Neuronal stem cell (in vitro differentiated cells): Measurements from ENCODE around the gene DHRS13.

Experiments
- DNase-seq: peaks from one replicate; pipeline ENCODE4 v3.0.0-alpha.2; 2013; ENCODE audit warnings: low spot score
- H2AFZ ChIP-seq: one replicate; pipeline ENCODE4 v1.6.1; 2013; ENCODE audit warnings: mild to moderate bottlenecking, low read length, inconsistent platforms
- H2AK5ac ChIP-seq: 2 replicates; pipeline ENCODE4 v1.6.1; 2013; ENCODE audit warnings: low read depth, mild to moderate bottlenecking, inconsistent platforms, low read length, moderate library complexity, mixed read lengths
- H2BK120ac ChIP-seq: 2 replicates; pipeline ENCODE4 v1.6.1; 2013; ENCODE audit warnings: low read depth, mild to moderate bottlenecking, inconsistent platforms, low read length, moderate library complexity, mixed read lengths
- H2BK12ac ChIP-seq: one replicate; pipeline ENCODE4 v1.6.1; 2013; ENCODE audit warnings: low read length, inconsistent platforms
- H2BK15ac ChIP-seq: 2 replicates; pipeline ENCODE4 v1.6.1; 2013; ENCODE audit warnings: mild to moderate bottlenecking, low read length, inconsistent platforms, mixed read lengths
- H2BK5ac ChIP-seq: one replicate; pipeline ENCODE4 v1.6.1; 2013; ENCODE audit warnings: inconsistent platforms, mild to moderate bottlenecking, low read length, moderate library complexity
- H3K14ac ChIP-seq: one replicate; pipeline ENCODE4 v1.6.1; 2013; ENCODE audit warnings: low read length, inconsistent platforms
- H3K18ac ChIP-seq: 2 replicates; pipeline ENCODE4 v1.6.1; 2013; ENCODE audit warnings: low read length, inconsistent platforms
- H3K23ac ChIP-seq: 2 replicates; pipeline ENCODE4 v1.6.1; 2013; ENCODE audit warnings: low read depth, mild to moderate bottlenecking, mixed read lengths, low read length, inconsistent platforms; ENCODE audit not compliant: poor library complexity
- H3K27ac ChIP-seq: replicated peaks from 3 replicates; pipeline ENCODE4 v1.5.1; 2013; ENCODE audit warnings: low read length, inconsistent platforms
- H3K27me3 ChIP-seq, 3 experiments: 2 replicates each; pipeline ENCODE4 v1.6.1; 2013; ENCODE audit warnings: low read length in 3 of 3, mild to moderate bottlenecking in 2 of 3, inconsistent platforms in 1 of 3, low read depth in 1 of 3, mixed read lengths in 1 of 3, moderate library complexity in 1 of 3; ENCODE audit not compliant: control insufficient read depth in 3 of 3, insufficient read depth in 3 of 3
- H3K36me3 ChIP-seq, 2 donors: replicated peaks in 1 of 2; 2 replicates each; pipeline ENCODE4 v1.6.1; 2013; ENCODE audit warnings: low read length in 2 of 2; ENCODE audit not compliant: control insufficient read depth in 2 of 2, insufficient read depth in 2 of 2
- H3K4ac ChIP-seq: 2 replicates; pipeline ENCODE4 v1.6.1; 2013; ENCODE audit warnings: inconsistent platforms, mild to moderate bottlenecking, low read length, moderate library complexity
- H3K4me1 ChIP-seq, 2 donors: 1 replicate in 1 of 2; 2 replicates in 1 of 2; pipeline ENCODE4 v1.6.1; 2013; ENCODE audit warnings: low read length in 2 of 2, low read depth in 1 of 2; ENCODE audit not compliant: control insufficient read depth in 2 of 2, insufficient read depth in 1 of 2
- H3K4me2 ChIP-seq: one replicate; pipeline ENCODE4 v1.6.1; 2013; ENCODE audit warnings: mild to moderate bottlenecking, low read length, inconsistent platforms; ENCODE audit not compliant: insufficient read depth, poor library complexity, severe bottlenecking
- H3K4me3 ChIP-seq, 2 donors: 2 replicates each; pipeline ENCODE4 v1.5.1; 2013; ENCODE audit warnings: low read length in 2 of 2, mild to moderate bottlenecking in 2 of 2, inconsistent platforms in 1 of 2, moderate library complexity in 1 of 2
- H3K79me1 ChIP-seq: one replicate; pipeline ENCODE4 v1.6.1; 2013; ENCODE audit warnings: low read depth, mild to moderate bottlenecking, inconsistent platforms, low read length, moderate library complexity
- H3K9ac ChIP-seq: one replicate; pipeline ENCODE4 v1.6.1; 2013; ENCODE audit warnings: mild to moderate bottlenecking, low read depth, low read length, inconsistent platforms; ENCODE audit not compliant: poor library complexity
- H3K9me3 ChIP-seq, 2 donors: replicated peaks in 1 of 2; 2 replicates each; pipeline versions ENCODE3 to v1.6.1; 2013; ENCODE audit warnings: low read length in 2 of 2, mild to moderate bottlenecking in 2 of 2, inconsistent platforms in 1 of 2, low read depth in 1 of 2, mixed read lengths in 1 of 2, moderate library complexity in 1 of 2; ENCODE audit not compliant: control insufficient read depth in 2 of 2, insufficient read depth in 1 of 2
- H4K8ac ChIP-seq: one replicate; pipeline ENCODE4 v1.6.1; 2013; ENCODE audit warnings: low read depth, mild to moderate bottlenecking, inconsistent platforms, low read length, moderate library complexity
- H4K91ac ChIP-seq: one replicate; pipeline ENCODE4 v1.6.1; 2013; ENCODE audit warnings: low read length, low read depth, mild to moderate bottlenecking, inconsistent platforms; ENCODE audit not compliant: poor library complexity
- WGBS, 2 donors: extraction: QIAGEN DNeasy Blood & Tissue Kit; methylation state at CpG; one replicate each; pipeline ENCODE4 v1.1.7; 2013; ENCODE audit warnings: missing lambda C conversion rate in 2 of 2, mixed read lengths in 1 of 2; ENCODE audit not compliant: insufficient read length in 2 of 2, insufficient replicate concordance in 1 of 2; ENCODE audit errors: extremely low coverage in 2 of 2; 5-methylcytosine and 5-hydroxymethylcytosine counted together

DHRS13 gene

GRCh38 chr17:28950752-28951427, 48.0 kb upstream of the DHRS13 start:
- peak overlapping the region; percentile 89 to 96 for H3K4me3 ChIP-seq
- peak overlapping the region; percentile 86 for H3K27ac ChIP-seq
- peak overlapping the region; percentile 94 for H3K18ac ChIP-seq
- H4K8ac ChIP-seq: no peak overlapping the region
- H3K9ac ChIP-seq: peak overlapping the region; percentile 94
- no peak overlapping the region for H2BK120ac ChIP-seq
- peak overlapping the region; percentile 59 for H3K14ac ChIP-seq
- H2BK5ac ChIP-seq: peak overlapping the region; percentile 88
- H3K4me2 ChIP-seq: peak overlapping the region; percentile 91
- peaks cover 4 to 10% of the 10 kb centered on the region in 2 donors for H3K4me1 ChIP-seq
- WGBS, 2 donors: no CpG with 5 or more reads among the region's 51 CpGs
- H3K23ac ChIP-seq: peak overlapping the region; percentile 44
- no peak overlapping the region for H2BK15ac ChIP-seq
- peaks cover 0 to 28% of the 10 kb centered on the region in 2 donors for H3K36me3 ChIP-seq
- H2BK12ac ChIP-seq: no peak overlapping the region
- peaks cover 6% of the 10 kb centered on the region for H3K79me1 ChIP-seq
- peak overlapping the region; percentile 60 for H3K4ac ChIP-seq
- no peak overlapping the region for H4K91ac ChIP-seq
- H3K27me3 ChIP-seq: no peaks in the 10 kb centered on the region
- H2AK5ac ChIP-seq: peak overlapping the region; percentile 57
- no peaks in the 10 kb centered on the region for H3K9me3 ChIP-seq
- peak overlapping the region; percentile 55 for H2AFZ ChIP-seq
- no peak for DNase-seq

- peaks cover 0 to 33% of the 10 kb centered on the region in 2 donors for H3K36me3 ChIP-seq
- peak overlapping the region; percentile 59 for H3K14ac ChIP-seq
- H3K23ac ChIP-seq: peak overlapping the region; percentile 44
- H3K18ac ChIP-seq: peak overlapping the region; percentile 94
- peak overlapping the region; percentile 27 for H2BK120ac ChIP-seq
- H3K9me3 ChIP-seq: no peaks in the 10 kb centered on the region
- peaks cover 8% of the 10 kb centered on the region for H3K79me1 ChIP-seq
- peak overlapping the region; percentile 10 for H2BK12ac ChIP-seq
- peak overlapping the region; percentile 91 for H3K4me2 ChIP-seq
- H4K8ac ChIP-seq: no peak overlapping the region
- H3K4ac ChIP-seq: peak overlapping the region; percentile 60
- H2BK15ac ChIP-seq: peak overlapping the region; percentile 60
- no peak overlapping the region for H4K91ac ChIP-seq
- H3K4me3 ChIP-seq: peak overlapping the region; percentile 89 to 96
- peaks cover 4 to 10% of the 10 kb centered on the region in 2 donors for H3K4me1 ChIP-seq
- H3K27me3 ChIP-seq: no peaks in the 10 kb centered on the region
- peak overlapping the region; percentile 79 for H2BK5ac ChIP-seq
- H3K9ac ChIP-seq: peak overlapping the region; percentile 94
- H2AK5ac ChIP-seq: peak overlapping the region; percentile 57
- no CpG with 5 or more reads among the region's 43 CpGs for WGBS, 2 donors
- peak; percentile 60 for DNase-seq
- H2AFZ ChIP-seq: peak overlapping the region; percentile 55
- H3K27ac ChIP-seq: peak overlapping the region; percentile 86
These were observed 47.3 kb upstream of the DHRS13 start for GRCh38 chr17:28950017-28950751.

GRCh38 chr17:28949185-28950016, 46.5 kb upstream of the DHRS13 start:
- H3K18ac ChIP-seq: peak overlapping the region; percentile 89
- H3K4me3 ChIP-seq: peak overlapping the region; percentile 89 to 96
- no peaks in the 10 kb centered on the region for H3K27me3 ChIP-seq
- DNase-seq: peak; percentile 52
- no peaks in the 10 kb centered on the region for H3K9me3 ChIP-seq
- peak overlapping the region; percentile 65 for H2AFZ ChIP-seq
- peaks cover 4 to 10% of the 10 kb centered on the region in 2 donors for H3K4me1 ChIP-seq
- H2BK15ac ChIP-seq: peak overlapping the region; percentile 60
- peaks cover 0 to 40% of the 10 kb centered on the region in 2 donors for H3K36me3 ChIP-seq
- H2BK120ac ChIP-seq: peak overlapping the region; percentile 27
- H3K9ac ChIP-seq: peak overlapping the region; percentile 94
- peak overlapping the region; percentile 79 for H2BK5ac ChIP-seq
- no CpG with 5 or more reads among the region's 61 CpGs for WGBS, 2 donors
- peak overlapping the region; percentile 10 for H2BK12ac ChIP-seq
- peak overlapping the region; percentile 44 for H3K23ac ChIP-seq
- H3K27ac ChIP-seq: peak overlapping the region; percentile 86
- H3K14ac ChIP-seq: peak overlapping the region; percentile 39
- peak overlapping the region; percentile 54 for H2AK5ac ChIP-seq
- H3K4ac ChIP-seq: no peak overlapping the region
- no peak overlapping the region for H4K8ac ChIP-seq
- no peak overlapping the region for H4K91ac ChIP-seq
- peak overlapping the region; percentile 91 for H3K4me2 ChIP-seq
- H3K79me1 ChIP-seq: peaks cover 8% of the 10 kb centered on the region
